Endothelial cell of umbilical vein (primary cell): ENCODE results near the gene PCDH19.

ENCODE experiments used
- CTCF ChIP-seq, 2 donors: IDR thresholded peaks; 1 replicate in 1 of 2; 2 replicates in 1 of 2; pipeline ENCODE4 v1.5.1; 2011; ENCODE audit warnings: low read length in 2 of 2, mild to moderate bottlenecking in 2 of 2, moderate library complexity in 2 of 2, control low read depth in 1 of 2, inconsistent platforms in 1 of 2, low read depth in 1 of 2; ENCODE audit not compliant: insufficient read depth in 1 of 2; ENCODE audit errors: extremely low read depth in 1 of 2
- EZH2 ChIP-seq: IDR thresholded peaks from 2 replicates; pipeline ENCODE4 v1.6.1; 2012; ENCODE audit warnings: borderline replicate concordance, low read depth, mild to moderate bottlenecking, moderate library complexity, low read length, inconsistent platforms; ENCODE audit not compliant: severe bottlenecking
- POLR2A ChIP-seq: IDR thresholded peaks from 2 replicates; pipeline ENCODE4 v1.6.1; 2012; ENCODE audit warnings: low read depth, mild to moderate bottlenecking, control low read depth, low read length
- POLR2AphosphoS5 ChIP-seq: IDR thresholded peaks from 2 replicates; pipeline ENCODE4 v1.6.1; 2012; ENCODE audit warnings: low read depth, mild to moderate bottlenecking, control low read depth, low read length, moderate library complexity; ENCODE audit not compliant: insufficient read depth
- TF ChIP-seq, protein P1 (sequence below): IDR thresholded peaks from 2 replicates; pipeline ENCODE4 v1.6.1; 2011; ENCODE audit not compliant: insufficient read depth, insufficient read length

DNA sequence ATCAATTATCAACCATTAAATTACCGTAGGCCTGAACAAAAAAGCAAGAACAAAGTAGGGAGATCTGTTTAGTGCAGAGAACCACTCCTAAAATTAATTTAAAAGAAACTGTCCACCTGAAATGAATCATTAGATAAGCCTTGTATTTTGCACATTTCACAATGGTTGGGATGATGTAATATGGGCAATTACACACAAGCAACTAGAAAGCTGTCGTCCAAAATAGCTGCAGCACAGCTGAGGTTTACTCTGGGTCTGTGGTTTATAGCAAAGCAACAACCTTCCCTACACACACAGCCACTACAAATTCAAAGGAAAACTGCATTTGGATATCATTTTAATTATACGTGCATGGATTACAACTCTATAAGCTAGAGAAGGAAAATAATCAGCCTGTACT lies 28.5 kb downstream of the PCDH19 start:
- TF ChIP-seq CTCF (IDR thresholded peaks at IDR 0.05; ENCODE audit: extremely low read depth in 1 of 2, insufficient read depth in 1 of 2, low read depth in 1 of 2, low read length in 2 of 2) (no peak), POLR2AphosphoS5 (no peak), POLR2A (no peak), EZH2 (no peak)
- TF ChIP-seq, protein P1, sequence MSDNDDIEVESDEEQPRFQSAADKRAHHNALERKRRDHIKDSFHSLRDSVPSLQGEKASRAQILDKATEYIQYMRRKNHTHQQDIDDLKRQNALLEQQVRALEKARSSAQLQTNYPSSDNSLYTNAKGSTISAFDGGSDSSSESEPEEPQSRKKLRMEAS: no peak
